Kasumi-1 (cell line): ENCODE results near the gene VAMP1.
"Not testable (repeated sequence)": the region's sequence is repeated elsewhere in the genome, so short reads cannot be mapped to it uniquely, and the experiment has no call there.

ENCODE experiments used
- DNase-seq, 2 experiments: peaks; one replicate each; lab custom pipeline; 2025; lab: John Stamatoyannopoulos, UW

The VAMP1 gene

GRCh38 chr12:6470375-6471163, at the start of gene VAMP1:
VAMP1 (minus strand) TSS chr12:6470677; CDS start chr12:6470531, 146 bp downstream.
- DNase-seq = peak; percentile 88 to 96

GRCh38 chr12:6520186-6520585, 49.7 kb upstream of the VAMP1 start:
- no peak for DNase-seq

- DNase-seq = no peak
Observed at GRCh38 chr12:6508087-6508486, 37.6 kb upstream of the VAMP1 start.

- no peak for DNase-seq
Observed at GRCh38 chr12:6507102-6507998, 36.9 kb upstream of the VAMP1 start.

GRCh38 chr12:6500466-6500865, 30.0 kb upstream of the VAMP1 start:
- DNase-seq = no peak

- DNase-seq = not testable (repeated sequence)
Observed at GRCh38 chr12:6497291-6497690, 26.8 kb upstream of the VAMP1 start.

- no peak for DNase-seq
Observed at GRCh38 chr12:6494968-6495367, 24.5 kb upstream of the VAMP1 start.

- peak; percentile 34 to 56 for DNase-seq
Observed at GRCh38 chr12:6494258-6494743, 23.8 kb upstream of the VAMP1 start.

- DNase-seq = peak; percentile 83 to 84
Observed at GRCh38 chr12:6493497-6494257, 23.2 kb upstream of the VAMP1 start, which contains the start of gene NCAPD2. NCAPD2 (plus strand) TSS chr12:6494102; CDS start chr12:6495099, 997 bp downstream.

GRCh38 chr12:6492838-6493496, 22.5 kb upstream of the VAMP1 start, which contains the start of gene MRPL51:
MRPL51 (minus strand) TSS chr12:6493262; CDS start chr12:6493136, 126 bp downstream.
- DNase-seq = peak; percentile 71 to 73

GRCh38 chr12:6490673-6491072, 20.2 kb upstream of the VAMP1 start:
- DNase-seq = not testable (repeated sequence)

GRCh38 chr12:6489449-6489848, 19.0 kb upstream of the VAMP1 start:
- no peak for DNase-seq

GRCh38 chr12:6488240-6488639, 17.8 kb upstream of the VAMP1 start:
- DNase-seq = no peak

GRCh38 chr12:6478416-6478815, 7.9 kb upstream of the VAMP1 start:
- no peak for DNase-seq

GRCh38 chr12:6477601-6478377, 7.3 kb upstream of the VAMP1 start:
- not testable (repeated sequence) for DNase-seq

GRCh38 chr12:6476489-6476888, 6.0 kb upstream of the VAMP1 start:
- DNase-seq = no peak

- not testable (repeated sequence) for DNase-seq
Observed at GRCh38 chr12:6475233-6475975, 4.9 kb upstream of the VAMP1 start.

- DNase-seq = no peak
Observed at GRCh38 chr12:6472491-6472890, 2.0 kb upstream of the VAMP1 start.

- DNase-seq = no peak
Observed at GRCh38 chr12:6471989-6472360, 1.5 kb upstream of the VAMP1 start.
